BJ (cell line): ENCODE measurements around the gene WDSUB1. TPM values are rescaled to one million over a fixed set of nuclear protein-coding genes. Genes with fewer than 3 reads are reported as not detected.

Experiments used
- CTCF ChIA-PET: fragments of 350-600 bp; formaldehyde crosslinking; extraction: SDS; loops from one replicate; lab custom pipeline; 2021; ENCODE audit warnings: antibody characterized with exemption, inconsistent platforms; lab: Yijun Ruan, JAX
- POLR2A ChIA-PET: fragments of 300-600 bp; sonication (Branson Sonifier 250); formaldehyde crosslinking; extraction: SDS; loops from one replicate; lab custom pipeline; 2021; ENCODE audit warnings: antibody characterized with exemption; lab: Charles Lee
- DNase-seq: peaks from one replicate; pipeline ENCODE4 v3.0.0-alpha.2; 2011; ENCODE audit warnings: low read depth
- H3K27me3 ChIP-seq: 2 replicates; pipeline ENCODE4 v1.6.0; 2011; ENCODE audit warnings: low read length; ENCODE audit not compliant: control insufficient read depth, insufficient read depth
- H3K36me3 ChIP-seq: 2 replicates; pipeline ENCODE4 v1.5.1; 2011; ENCODE audit warnings: low read length; ENCODE audit not compliant: control insufficient read depth, insufficient read depth
- H3K4me3 ChIP-seq: 2 replicates; pipeline ENCODE4 v1.5.1; 2011; ENCODE audit warnings: low read depth, mild to moderate bottlenecking, control low read depth, low read length
- CTCF ChIP-seq: IDR thresholded peaks from 2 replicates; pipeline ENCODE4 v1.5.1; 2011; ENCODE audit warnings: low read depth, mild to moderate bottlenecking, control low read depth, inconsistent platforms, low read length, moderate library complexity; ENCODE audit not compliant: insufficient read depth
- polyA plus RNA-seq: library from polyadenylated mRNA; depleted of rRNA; stranded (reverse); fragments of >200 nt; gene quantifications from 2 replicates; pipeline ENCODE4 v1.2.3, GENCODE V29; 2011

WDSUB1 gene
- polyA plus RNA-seq, 1 experiment: 4.5 TPM

DNA sequence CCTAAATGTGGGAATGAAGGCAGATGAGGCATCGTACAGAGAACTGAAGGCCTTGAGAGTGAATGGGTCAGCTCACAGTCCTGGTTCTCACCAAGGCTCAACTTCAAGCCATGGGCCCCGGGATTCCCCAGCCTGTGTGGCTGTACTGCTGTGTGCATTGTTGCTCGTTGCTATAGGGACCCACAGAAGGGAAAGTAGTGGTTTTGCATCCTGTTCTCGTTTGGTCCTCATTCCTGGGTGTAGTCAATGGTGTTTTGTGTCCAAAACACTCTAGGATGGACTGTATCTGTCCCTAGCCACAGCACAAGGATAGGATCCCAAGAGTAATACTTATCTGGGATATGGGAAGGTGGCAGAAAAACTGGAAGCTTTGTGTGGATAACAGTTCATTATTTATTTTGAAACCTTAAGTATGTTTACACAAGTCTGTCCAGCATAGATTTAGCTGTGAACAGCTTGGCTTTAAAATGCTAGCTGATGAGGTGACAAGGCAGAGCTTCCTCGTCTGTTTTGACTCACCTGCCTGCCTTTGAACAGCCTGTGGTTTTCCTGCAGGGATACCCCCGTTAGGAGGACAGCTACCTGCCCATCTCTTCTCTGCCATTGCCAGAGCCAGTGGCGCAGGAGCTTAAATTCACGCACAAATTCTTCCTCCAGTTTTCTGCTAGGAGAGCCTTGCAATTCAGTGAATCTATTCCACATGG lies 85.0 kb downstream of the WDSUB1 start:
- CTCF ChIA-PET: interaction anchor here (0.7 to 2.0 kb wide), 4 partner anchors 10 to 83 kb away, joined by 3 to 8 read pairs (median 4); no protein-coding TSS in a partner anchor
- no peak for DNase-seq
- POLR2A ChIA-PET: no interaction called here
- Histone ChIP-seq H3K4me3 (no peak overlapping the region), H3K36me3 (peaks cover 9% of the 10 kb centered on the region), H3K27me3 (no peaks in the 10 kb centered on the region)
- TF ChIP-seq CTCF: no peak

GRCh38 chr2:159200498-159200897 lies 86.0 kb downstream of the WDSUB1 start:
- Histone ChIP-seq H3K36me3 (peaks cover 14% of the 10 kb centered on the region), H3K4me3 (no peak overlapping the region), H3K27me3 (no peaks in the 10 kb centered on the region)
- TF ChIP-seq CTCF: no peak
- no peak for DNase-seq
- ChIA-PET POLR2A (interaction anchor here (0.5 kb wide), 1 partner anchor 135 kb away, joined by 5 read pairs; no protein-coding TSS in a partner anchor), CTCF (interaction anchor here (1.2 kb wide), 1 partner anchor 67 kb away, joined by 3 read pairs; no protein-coding TSS in a partner anchor)

- TF ChIP-seq CTCF: no peak
- POLR2A ChIA-PET: interaction anchor here (0.5 kb wide), 1 partner anchor 135 kb away, joined by 5 read pairs; no protein-coding TSS in a partner anchor
- peaks cover 14% of the 10 kb centered on the region for H3K36me3 ChIP-seq
Observed at GRCh38 chr2:159199761-159200465, 86.6 kb downstream of the WDSUB1 start.

GRCh38 chr2:159199236-159199635 lies 87.3 kb downstream of the WDSUB1 start:
- Histone ChIP-seq H3K4me3 (no peak overlapping the region), H3K27me3 (no peaks in the 10 kb centered on the region), H3K36me3 (peaks cover 18% of the 10 kb centered on the region)
- TF ChIP-seq CTCF: no peak
- DNase-seq: no peak
- POLR2A ChIA-PET: no interaction called here
- CTCF ChIA-PET: interaction anchor here (1.2 kb wide), 1 partner anchor 66 kb away, joined by 3 read pairs; no protein-coding TSS in a partner anchor

More at GRCh38 chr2:159199761-159200465, 86.6 kb downstream of the WDSUB1 start:
- no peaks in the 10 kb centered on the region for H3K27me3 ChIP-seq
- CTCF ChIA-PET: interaction anchor here (1.2 kb wide), 1 partner anchor 66 kb away, joined by 3 read pairs; no protein-coding TSS in a partner anchor
- DNase-seq: no peak
- H3K4me3 ChIP-seq: no peak overlapping the region

- Histone ChIP-seq H3K36me3 (peaks cover 18% of the 10 kb centered on the region), H3K4me3 (no peak overlapping the region), H3K27me3 (no peaks in the 10 kb centered on the region)
- ChIA-PET POLR2A (no interaction called here), CTCF (interaction anchor here (1.0 kb wide), 1 partner anchor 10 kb away, joined by 4 read pairs; no protein-coding TSS in a partner anchor)
- no peak for DNase-seq
- TF ChIP-seq CTCF: no peak
Observed at GRCh38 chr2:159196393-159196925, 90.0 kb downstream of the WDSUB1 start.
